ENCODE results near the gene CCDC182.

Gene CCDC182

DNA sequence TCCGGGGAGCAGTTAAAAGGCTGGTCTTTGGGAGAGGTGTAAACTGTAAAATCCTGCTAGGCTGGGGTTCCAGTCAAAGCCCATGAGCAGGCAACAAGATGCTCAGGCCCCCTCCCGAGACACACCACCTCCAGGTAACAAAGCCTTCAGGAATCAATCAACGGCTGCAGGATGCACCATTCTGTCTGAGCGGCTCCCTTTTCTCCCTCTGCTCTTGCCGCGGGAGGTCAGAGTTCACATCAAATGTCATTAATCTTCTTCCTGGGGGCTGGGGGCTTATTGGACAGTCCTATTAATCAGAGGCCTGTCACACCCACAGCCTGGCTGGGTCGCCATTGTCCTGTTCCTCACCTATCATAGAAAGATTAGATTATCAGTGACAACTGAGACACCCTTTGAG is 11.9 kb upstream of the CCDC182 start:
- no peak for DNase-seq

DNA sequence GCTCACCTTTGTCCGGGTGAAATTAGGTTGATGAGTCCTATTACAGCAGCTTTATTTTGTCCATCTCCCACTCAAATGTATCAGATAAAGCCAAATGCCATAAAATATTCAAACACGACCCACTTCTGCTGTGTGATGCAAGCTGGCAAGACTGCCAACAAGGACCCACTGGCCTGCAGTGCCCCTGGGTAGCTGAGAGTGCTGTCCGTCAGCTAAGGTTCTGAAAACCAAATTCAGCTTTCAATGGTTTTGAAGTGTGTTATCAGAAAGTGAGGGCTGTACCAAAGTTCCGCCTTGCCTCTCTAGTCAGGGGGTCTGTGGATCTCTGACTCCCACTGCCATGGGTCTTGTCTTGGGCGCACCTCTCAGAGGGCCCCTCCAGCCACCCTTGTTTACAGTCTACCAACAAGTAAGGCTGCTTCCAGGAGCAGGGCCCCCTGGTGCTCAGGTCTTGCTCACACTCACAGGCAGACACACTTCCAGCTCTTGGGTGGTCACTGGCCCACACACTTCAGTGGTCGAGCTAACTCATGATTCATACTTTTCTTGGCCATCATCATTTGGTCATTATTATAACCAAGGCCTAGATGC is 10.5 kb upstream of the CCDC182 start:
- DNase-seq: no peak

DNA sequence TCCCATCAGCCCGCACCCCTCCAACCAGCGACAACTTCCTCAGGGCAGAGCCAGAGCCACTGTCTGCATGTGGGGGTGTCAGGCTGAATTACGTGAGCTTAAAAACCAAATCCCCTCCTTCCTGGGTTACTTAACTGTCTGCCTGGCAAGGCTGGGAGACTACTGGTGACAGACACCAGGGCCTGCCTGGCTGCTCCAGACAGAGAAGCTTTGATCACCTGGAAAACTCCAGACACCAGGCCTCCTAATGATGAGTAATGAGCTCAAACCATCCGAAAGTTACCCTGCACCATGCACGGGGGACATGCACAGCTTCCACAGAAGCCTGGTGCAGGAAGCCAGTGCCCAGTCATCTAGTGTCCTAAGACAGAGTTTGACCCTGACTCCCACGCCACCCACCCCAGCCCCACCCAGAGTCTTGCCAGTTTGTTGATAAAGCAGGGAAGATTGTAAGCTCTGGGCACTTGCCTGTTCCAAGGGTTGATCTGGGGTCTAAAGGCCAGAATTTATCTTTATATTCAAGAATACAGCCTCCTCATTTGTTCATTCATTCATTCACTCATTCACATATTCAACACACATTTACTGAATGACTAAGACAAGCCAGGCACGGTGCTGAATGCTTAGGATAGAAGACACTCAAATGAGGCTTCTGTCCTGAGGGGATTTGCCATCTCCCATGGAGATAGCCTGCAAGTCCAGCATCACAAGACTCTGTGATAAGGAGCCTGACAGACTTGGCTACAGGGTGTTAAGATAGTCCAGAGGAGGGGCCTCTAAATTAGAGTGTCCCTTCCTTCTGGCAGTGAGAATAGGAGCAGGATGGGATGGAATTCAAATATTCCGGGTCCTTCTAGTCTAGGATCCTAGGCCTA is 7.2 kb upstream of the CCDC182 start:
- no peak for DNase-seq

DNA sequence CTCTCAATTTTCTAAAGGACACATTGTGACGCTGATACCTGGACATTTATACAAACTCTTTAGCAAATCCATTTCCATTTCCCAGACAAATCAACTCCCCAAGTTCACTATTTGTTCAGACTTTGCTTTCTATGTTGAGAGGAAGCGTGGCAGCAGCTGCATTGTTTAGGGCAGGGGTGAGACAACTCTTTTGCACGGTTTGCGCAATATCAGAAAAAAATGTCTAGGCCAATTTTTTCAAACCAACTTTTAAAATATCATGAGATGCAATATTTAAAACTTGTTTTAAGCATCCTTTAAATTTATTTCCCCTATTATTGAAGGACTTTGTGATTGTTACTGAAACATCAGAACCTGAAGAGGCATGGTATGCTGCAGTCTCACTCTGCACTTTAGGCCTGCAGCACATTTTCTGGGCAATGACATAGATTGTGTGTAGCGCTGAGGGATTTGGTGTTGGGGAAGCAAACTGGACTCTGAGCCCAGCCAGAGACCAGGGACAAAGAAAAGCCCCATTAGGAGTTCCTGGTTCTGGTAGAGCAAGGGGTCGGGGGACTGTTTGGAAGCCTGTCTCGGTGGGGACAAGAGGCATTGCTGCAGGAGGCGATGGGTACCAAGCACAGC is 6.4 kb upstream of the CCDC182 start:
- no peak for DNase-seq

DNA sequence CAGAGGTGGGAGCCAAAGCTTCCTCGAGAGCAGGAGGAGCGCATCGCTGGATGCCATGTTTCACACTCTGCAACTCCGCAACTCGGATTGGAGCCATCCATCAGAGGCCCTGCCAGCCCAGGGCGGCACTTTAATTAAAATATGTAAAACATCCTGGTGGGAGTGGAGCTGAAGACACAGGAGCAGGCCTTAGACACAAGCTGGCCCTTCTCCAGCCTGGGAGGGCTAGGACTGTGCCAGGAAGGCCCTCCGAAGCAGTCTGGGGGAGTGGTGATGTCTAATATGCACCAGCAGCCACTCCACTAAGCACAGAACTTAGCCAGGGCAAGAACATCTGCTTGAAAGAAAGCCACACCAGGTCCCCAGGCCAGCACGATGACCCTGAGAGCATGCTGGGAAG is 5.8 kb upstream of the CCDC182 start:
- no peak for DNase-seq

DNA sequence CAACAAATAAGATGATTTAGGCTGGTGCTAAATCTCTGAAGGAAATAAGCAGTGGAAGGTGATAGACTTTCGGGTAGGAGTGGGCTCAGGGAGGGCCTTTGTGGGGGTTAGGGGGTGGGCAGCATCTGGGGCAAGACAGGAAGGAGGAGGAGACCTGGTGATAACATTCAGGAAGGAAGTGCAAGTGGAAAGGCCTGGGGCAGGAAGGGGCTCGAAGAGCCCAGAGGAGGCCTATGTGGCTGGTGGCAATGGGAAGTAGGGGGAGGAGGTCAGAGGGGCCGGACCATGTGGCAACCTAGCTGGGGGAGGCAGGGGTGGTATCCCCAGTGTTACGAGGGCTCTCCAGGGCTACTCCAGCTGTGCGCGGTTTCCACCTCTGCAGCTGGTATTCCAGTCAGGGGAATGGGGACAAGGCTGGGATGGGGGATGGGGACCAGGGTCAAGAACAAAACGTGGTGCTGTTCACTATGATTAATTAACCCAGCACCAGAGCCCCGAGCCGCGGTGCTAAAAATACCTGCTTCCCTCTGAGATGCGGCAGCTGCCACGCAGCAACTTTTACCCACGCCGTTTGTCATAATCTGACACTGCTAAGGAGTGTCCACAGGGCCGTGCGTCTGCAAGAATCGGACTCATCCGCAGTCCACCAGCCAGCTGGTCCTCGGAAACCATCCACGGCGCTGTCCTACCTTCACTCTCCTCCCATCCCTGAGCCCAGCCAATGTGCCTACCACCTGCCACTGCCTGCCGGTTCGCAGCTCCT is 5.2 kb upstream of the CCDC182 start:
- no peak for DNase-seq

DNA sequence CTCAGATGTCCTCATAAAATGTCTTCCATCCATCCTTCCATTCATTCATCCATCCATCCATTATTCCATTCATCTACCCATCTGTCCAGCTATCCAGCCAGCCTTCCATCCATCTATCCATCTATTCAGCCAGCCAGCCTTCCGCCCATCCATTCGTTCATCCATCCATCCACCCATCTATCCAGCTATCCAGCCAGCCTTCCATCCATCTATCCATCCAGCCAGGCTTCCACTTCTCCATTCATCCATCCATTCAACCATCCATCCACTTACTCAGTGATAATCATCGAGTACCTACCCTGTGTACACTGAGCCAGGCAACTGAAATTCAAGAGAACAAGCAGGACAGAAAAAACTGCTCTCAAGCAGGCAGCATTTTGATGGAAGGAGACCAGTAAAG is 4.6 kb upstream of the CCDC182 start:
- no peak for DNase-seq

DNA sequence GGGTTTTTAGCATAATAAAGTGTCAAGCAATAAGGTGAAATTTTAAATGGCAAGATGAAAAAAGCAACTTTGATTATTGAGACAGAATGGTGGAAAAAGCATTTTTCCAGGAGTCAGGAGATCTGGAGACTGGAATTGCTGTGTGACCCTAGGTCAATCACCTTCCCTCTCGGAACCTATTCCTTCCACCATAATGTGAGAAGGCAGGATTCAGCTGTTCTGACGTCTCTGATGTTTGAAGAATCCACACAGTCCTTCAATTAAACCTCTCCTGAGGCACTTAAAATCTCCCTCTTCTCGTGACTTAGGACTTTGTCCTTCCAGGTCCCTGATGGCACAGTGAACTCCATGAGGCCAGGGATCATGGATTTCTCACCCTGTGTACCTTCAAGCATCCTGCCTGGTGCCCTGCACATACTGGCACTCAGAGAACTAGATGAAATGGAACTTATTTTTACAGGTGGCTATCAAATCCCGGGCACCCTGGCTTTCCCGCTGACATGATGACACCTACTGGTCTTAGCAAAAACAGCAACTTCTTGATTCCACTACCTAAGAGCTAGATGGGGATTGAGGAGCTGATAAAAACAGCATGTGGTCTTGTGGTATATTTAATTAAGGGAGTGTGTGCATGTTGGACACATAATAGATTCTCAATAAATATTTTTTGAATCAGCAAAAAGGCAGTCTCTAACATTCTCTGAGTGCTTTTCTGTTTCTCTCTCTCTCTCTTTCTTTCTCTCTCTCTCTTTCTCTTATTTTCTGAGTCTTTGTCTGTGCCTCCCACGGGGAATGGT is 2.3 kb upstream of the CCDC182 start:
- DNase-seq: peak; percentile 68

DNA sequence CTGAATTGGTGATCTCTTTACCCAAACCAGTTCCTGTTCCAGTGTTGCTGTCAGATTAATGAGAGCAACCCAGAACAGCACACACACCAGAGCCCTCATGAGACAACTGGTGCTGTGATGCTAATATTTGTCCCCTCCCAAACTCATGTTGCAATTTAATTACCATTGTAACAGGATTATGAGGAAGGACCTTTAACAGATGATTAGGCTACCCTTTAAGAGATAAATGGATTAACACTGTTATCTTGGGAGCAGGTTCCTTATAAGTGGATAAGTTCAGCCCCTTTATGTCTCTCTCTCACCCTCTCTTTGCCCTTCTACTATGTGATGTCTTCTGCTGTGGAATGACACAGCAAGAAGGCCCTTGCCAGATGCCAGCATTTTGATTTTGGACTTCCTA is 1.1 kb upstream of the CCDC182 start:
- no peak for DNase-seq

DNA sequence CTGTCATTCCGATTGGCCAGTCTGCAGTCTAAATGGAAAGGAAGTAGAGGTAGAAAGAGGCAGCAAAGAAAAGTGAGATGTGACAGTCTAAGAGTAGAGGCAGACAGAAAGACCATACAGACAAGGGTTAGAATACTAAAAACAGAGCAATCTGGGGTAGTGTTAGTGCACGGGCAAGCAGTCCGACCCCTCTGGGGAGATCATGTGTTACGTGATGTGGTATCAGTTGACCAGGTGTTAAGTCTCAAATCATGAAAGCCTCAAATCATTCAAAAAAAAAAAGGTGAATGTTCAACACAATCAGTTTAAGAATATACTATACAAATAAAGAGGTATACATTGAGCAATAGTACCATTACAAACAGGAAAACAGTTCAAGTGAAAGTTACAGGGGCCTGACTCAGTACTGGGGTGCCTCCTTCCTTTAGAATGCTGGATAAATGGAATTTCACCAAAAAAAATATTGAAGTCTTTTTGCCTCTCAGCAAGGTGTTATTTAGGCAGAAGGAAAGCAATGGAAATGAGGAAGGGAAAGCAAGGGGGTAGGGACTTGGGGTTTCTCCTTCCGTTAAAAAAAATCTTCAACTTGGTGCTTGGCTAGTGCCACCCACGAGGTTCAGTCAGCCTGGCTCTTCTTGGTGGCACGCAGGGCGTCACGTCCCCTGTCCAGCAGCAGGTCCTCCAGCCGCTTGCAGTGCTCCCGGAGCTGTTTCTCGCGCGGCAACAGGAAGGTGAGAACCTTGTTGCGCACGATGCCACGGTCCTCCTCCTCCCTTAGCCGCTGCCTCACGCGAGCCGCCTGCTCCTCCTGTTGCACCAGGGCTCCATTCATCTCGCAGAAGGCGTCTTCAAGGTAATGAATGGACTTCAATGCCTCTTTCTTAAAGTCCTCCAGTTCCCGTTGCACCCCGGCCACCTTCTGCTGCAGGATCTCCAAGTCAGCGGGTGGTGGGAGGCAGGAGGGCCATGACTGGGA is 616 bp downstream of the CCDC182 start:
- DNase-seq: no peak

DNA sequence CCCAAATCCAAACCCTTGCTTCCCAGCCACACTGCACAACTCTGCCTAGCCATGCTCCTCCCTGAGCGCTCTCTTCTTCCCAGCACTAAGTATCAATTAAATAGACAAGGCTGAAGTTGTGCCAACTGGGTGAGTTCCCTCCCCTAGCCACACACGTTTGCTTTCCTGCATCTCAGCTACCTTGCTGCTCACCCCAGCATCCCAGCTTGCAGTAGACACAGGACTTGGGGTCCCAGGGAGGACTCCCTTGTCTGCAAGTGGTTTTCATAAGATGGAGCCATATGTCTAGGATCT is 4.9 kb downstream of the CCDC182 start:
- no peak for DNase-seq

DNA sequence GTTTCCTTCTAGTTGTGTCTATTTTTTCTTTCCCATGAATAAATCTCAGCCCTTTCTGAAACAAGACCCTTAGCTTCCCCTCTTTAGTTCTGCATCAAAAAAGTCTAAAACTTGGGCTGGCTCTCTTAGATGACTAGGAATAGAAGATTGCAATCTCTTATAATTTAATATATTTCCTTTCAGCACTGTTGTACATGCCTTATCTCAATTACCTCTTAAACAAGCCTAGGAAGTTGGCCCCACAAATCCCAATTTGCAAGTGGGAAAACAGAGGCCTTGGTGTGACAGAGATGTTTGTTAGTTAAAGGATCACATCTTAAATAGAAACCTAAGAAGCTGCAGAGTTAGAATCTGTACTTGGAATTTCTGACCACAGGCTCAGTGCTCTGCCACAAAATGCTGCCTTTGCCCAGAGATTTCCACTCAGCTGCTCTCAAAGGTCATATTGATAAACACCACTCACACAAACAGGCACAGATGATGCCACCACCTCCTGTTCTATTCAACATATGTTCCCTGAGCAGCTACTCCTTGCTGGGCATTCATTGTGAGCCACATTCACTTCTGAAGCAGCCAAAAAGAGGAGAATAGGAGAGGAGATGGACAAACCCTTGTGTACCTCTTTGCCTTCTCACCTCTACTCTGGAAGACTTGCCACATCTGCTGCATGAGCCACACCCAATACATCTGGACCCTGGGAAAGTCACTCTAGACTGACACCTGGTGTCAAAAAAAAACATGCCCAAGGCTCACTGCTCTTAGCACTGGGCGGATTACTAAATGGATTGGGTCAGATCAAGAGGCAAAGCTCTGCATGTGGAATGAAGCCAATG is 5.5 kb downstream of the CCDC182 start:
- no peak for DNase-seq

DNA sequence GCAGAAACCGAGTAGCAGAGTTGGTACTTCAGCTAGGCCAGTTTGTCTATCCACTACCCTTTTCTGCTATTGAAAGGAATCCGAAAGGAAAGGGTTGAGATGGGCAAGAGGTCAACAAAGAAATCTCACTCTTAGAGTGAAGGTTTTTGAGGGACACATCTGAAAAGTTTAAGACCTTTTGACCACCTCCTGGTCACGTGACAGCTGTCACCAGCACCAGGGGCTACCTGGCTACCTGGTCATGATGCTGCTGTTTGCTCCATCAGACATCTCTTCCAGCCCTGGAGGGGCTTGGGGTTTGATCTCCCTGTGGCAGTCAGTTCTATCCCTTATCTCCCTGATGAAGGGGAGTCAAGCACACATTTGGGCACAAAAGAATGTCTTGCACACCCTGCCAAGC is 7.6 kb downstream of the CCDC182 start:
- no peak for DNase-seq

DNA sequence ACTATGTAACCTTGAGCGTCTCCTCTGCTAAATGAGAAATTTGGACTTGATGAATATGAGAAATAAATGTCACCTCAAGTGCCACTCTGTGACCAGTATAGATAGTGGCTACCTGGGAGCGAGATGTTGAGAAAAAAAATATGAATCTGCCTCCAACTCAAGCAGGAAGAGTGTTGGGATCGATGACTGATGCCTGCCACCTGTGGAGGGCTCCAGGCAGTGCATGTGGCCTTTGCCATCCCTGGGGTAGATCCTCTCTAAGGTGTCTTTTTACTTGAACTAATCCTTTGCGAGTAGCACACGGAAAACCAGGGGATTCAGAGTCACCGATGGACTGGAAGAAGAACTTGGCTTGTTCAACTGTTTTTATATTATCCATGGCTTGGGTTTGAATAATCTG is 9.4 kb downstream of the CCDC182 start:
- DNase-seq: peak; percentile 52

DNA sequence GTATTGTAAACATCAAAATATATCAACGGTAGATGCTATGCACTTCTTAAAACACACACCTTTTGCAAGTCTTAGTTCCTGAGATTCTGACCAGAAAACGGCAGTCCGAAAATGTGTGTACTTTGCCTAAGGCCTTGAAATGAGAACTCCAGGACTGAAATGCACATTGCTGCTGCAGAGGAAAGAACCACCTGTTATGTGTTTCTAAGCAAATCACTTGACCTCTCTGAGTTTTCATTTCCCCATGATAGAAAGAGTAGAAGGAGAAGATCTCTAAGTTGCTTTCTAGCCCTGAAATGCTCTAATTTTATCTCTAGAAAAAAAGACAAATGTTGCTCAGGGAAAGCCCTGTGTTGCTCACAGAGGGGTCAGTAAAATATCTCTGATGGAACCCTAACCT is 9.9 kb downstream of the CCDC182 start:
- no peak for DNase-seq

DNA sequence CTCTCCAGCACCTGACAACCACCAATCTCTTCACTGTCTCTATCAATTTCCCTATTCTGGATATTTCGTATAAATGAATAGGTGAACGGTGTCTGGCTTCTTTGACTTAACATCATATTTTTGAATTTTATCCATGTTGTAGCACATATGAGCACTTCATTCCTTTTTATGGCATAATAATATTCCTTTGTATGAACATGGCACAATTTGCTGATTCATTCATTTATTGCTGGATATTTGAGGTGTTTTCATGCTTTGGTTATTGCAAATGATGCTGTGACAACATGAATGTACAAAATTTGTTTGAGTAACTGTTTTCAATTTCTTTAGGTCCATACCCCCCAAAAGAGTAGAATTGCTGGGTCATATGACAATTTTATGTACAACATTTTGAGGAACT is 12.0 kb downstream of the CCDC182 start:
- no peak for DNase-seq

DNA sequence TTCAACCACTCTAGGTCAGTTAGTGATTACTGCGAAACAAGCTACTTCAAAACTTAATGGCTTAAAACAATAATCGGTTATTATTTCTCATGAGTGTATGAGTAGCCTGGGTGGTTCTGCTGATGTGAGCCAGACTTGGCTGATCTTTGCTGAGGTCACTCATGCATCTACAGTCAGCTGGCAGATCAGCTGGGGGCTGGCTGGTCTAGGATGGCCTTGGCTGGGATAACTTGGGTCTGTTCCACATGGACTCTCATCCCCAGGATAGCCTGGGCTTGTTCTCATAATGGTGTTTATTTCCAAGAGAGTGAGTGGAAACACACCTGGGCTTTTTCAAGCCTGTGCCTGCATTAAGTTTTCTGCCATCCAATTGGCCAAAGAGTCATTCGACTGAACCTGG is 13.0 kb downstream of the CCDC182 start:
- DNase-seq: no peak

DNA sequence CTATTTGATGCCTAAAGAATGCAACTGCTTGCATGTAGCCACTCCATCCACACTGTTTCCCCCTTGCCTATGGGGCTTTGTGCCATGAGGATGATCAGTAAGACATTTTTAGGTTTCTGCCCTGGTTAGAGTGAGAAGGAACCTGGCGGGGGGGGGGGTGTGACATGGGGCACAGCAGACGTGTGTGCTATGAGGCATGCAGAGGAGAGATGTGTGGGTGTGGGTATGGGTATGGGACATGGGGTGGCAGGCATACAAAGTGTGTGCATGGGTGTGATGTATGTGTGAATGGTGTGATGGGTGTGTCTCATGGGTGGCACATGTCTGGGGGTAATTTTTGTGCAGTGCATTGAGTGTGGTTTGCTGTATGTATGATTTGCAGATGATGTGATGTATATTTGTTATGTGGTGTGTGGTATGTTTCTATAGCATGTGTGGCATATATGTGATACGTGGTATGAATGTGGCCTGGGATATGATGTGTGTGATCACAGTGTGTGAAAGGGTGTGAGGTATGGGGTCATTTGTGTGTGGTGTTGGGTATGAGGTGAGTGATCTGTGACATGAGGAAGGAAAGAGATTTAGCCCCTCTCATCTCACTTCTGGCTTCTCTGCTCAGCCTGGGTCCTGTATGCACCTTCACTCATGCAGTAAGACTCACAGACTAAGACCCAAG is 14.9 kb downstream of the CCDC182 start:
- no peak for DNase-seq

DNA sequence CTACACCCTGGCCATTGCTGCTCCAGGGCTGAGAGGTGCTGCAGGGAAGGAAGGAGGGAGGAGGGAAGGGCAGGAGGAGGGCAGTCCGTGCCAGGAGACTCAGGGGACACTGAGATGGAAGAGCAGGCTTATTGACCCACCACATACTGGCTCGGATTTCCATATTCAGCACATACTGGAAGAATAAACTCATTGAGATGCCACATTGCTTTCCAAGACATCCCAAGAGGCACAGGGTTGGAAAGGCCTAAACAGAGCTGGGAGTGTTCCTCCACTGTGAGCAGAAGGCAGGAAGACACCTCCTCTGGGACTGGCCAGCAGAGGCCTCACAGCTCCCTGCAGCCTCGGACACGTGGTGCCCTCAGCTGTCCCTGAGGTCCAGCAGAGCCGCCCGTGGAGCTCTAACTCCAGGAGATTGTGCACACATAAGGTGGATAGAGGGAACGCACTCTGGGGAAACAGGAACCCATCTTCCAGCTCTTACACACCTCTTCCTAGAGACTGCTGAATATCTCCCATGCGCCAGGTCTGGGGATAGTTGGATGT is 17.4 kb downstream of the CCDC182 start:
- DNase-seq: no peak

DNA sequence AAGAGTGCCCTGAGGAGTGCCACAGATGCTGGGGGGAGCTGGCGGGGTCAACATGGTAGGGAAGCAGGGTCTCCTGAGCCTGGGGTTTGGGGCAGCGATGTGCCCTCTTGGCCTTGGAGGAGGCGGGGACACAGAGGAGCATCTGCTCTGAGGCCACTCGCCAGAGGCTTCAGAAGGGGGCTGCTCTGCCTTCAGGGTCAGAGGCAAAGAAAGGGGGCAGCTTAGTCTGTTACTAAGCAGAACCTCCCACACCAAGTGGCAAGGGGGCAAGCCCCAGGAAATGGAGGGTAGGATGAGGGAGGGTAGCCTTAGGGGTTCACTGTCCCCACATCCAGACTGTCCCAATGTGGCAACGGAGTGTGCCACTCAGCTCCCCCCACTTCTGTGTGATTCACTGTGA is 18.3 kb downstream of the CCDC182 start:
- DNase-seq: no peak
